Heart left ventricle (tissue), 16 donors: Measurements from ENCODE around the gene SUSD2. TPM values are rescaled to one million over a fixed set of nuclear protein-coding genes. Genes with fewer than 3 reads are reported as not detected.

Source experiments
- ATAC-seq, 4 donors: fragments of 200-7000 bp; cut with Tn5 transposase; one replicate each; pipeline ENCODE4 v1.9.1; 2020 to 2022; ENCODE audit warnings: moderate library complexity in 4 of 4, mild to moderate bottlenecking in 3 of 4, moderate number of reproducible peaks in 1 of 4
- DNase-seq, 5 donors: peaks; one replicate each; pipeline ENCODE4 v3.0.0-alpha.2; 2020
- H3K27ac ChIP-seq, 12 donors: fragments of 200-600 bp; sonication (generic) in 4 of 12; one replicate each; pipeline versions ENCODE4 v1.5.0 to v1.8.0; 2016 to 2022; ENCODE audit warnings: mild to moderate bottlenecking in 2 of 12
- H3K27me3 ChIP-seq, 9 donors: fragments of 200-600 bp; sonication (generic) in 2 of 9; one replicate each; pipeline versions ENCODE4 v1.5.1 to v1.8.0; 2016 to 2022; ENCODE audit warnings: mild to moderate bottlenecking in 3 of 9
- H3K36me3 ChIP-seq, 9 donors: fragments of 200-600 bp; sonication (generic) in 2 of 9; one replicate each; pipeline versions ENCODE4 v1.5.0 to v1.8.0; 2018 to 2022; ENCODE audit warnings: mild to moderate bottlenecking in 2 of 9
- H3K4me1 ChIP-seq, 12 donors: fragments of 200-600 bp; sonication (generic) in 4 of 12; one replicate each; pipeline versions ENCODE4 v1.5.0 to v1.8.0; 2016 to 2022; ENCODE audit warnings: mild to moderate bottlenecking in 3 of 12
- H3K4me3 ChIP-seq, 12 donors: fragments of 200-600 bp; sonication (generic) in 4 of 12; one replicate each; pipeline versions ENCODE4 v1.5.0 to v1.8.0; 2017 to 2022; ENCODE audit warnings: mild to moderate bottlenecking in 9 of 12, moderate library complexity in 4 of 12
- H3K9me3 ChIP-seq, 12 donors: fragments of 200-600 bp; sonication (generic) in 4 of 12; one replicate each; pipeline versions ENCODE4 v1.5.0 to v1.8.0; 2016 to 2022; ENCODE audit warnings: mild to moderate bottlenecking in 1 of 12
- CTCF ChIP-seq, 12 donors: fragments of 200-600 bp; sonication (generic) in 4 of 12; IDR thresholded peaks; one replicate each; pipeline versions ENCODE4 v1.5.0 to v1.8.0; 2018 to 2022; ENCODE audit warnings: antibody characterized with exemption in 12 of 12, mild to moderate bottlenecking in 5 of 12
- POLR2A ChIP-seq, 2 donors: fragments of 450-650 bp; IDR thresholded peaks; one replicate each; pipeline ENCODE4 v1.6.1; 2017; ENCODE audit warnings: antibody characterized with exemption in 2 of 2, mild to moderate bottlenecking in 2 of 2, moderate library complexity in 2 of 2
- WGBS, 4 donors: extraction: QIAGEN DNeasy Blood & Tissue Kit in 2 of 4; methylation state at CpG; one replicate each; pipeline versions ENCODE4 v1.1.5 to v1.1.7; 2013 to 2018; 5-methylcytosine and 5-hydroxymethylcytosine counted together
- intact Hi-C, 10 donors: fragments of 100-400 bp; cut with DNase I; formaldehyde crosslinking; loops; one replicate each; pipeline versions ENCODE4 v1.11.1 to v1.14.2; 2022
- polyA plus RNA-seq, 2 donors: library from polyadenylated mRNA; stranded (reverse); fragments of 200-250 nt; gene quantifications; one replicate each; pipeline ENCODE4 v1.2.3, GENCODE V29; 2013
- total RNA-seq, 9 donors: library from RNA; depleted of rRNA in 2 of 9; stranded (reverse); fragments of >200 nt in 2 of 9; fragmentation: NEBNext Ultra II Directional in 3 of 9; extraction: Animal tissue kit (Norgen Biotek cat#: 25700) in 3 of 9; gene quantifications; one replicate each; pipeline versions ENCODE4 v1.1.0 to v1.2.4, GENCODE V29; 2016 to 2023
- donor health status: ischemic (EF 13 %, LVEDD 7.1; RV severe dilation, severe dysfunction).
- donor health status: healthy with polysubstance abuse.
- donor health status: DM: no; HTN: yes; CAD: no.
- donor health status: DM: no; HTN: no; CAD: no.
- donor health status: ischemic (EF 25% LVEDD 6.9; RV normal size, moderate dysfunction).
- donor health status: ischemic (EF 25% LVEDD 5.7; RV mildly dilated, moderate dysfunction).
- donor health status: healthy.
- donor health status: DM: yes; HTN: yes; CAD: no.
- donor health status: ischemic (EF 35%, LVEDD 5.7; RV mildly dilated, moderate dysfunction).
- donor health status: nonischemic (EF 11% LVEDD 7.7; RV severe dilation, severe dysfunction).
- donor health status: DM: yes; HTN: yes; CAD: no.
- donor health status: PGD.
- donor health status: ischemic (EF 29% LVEDD 5.4; RV normal size, mild dysfunction).
- donor health status: nonischemic (EF 23%, LVEDD 6.1; RV moderate dilation, normal function).

Gene SUSD2
- total and polyA plus RNA-seq, 11 donors: 1.5 to 12.6 (median 2.7) TPM

GRCh38 chr22:24165673-24166072 lies 15.6 kb upstream of the SUSD2 start:
- no peak overlapping the region for H3K4me3 ChIP-seq
- H3K4me1 ChIP-seq: peaks cover 0 to 68% (median 37%) of the 10 kb centered on the region in 12 donors
- 69 to 85% (median 75%) methylated on average over 4 to 5 of the region's 5 CpGs for WGBS, 4 donors
- intact Hi-C loops: loop anchor here in 3 of 10 donors (10.0 kb wide), 1 partner anchor 161 kb away; the partner anchor contains the start of gene GSTT4 (in 3 of the 3)
- ATAC-seq (no peak), DNase-seq (no peak)
- no peak for TF ChIP-seq CTCF (IDR thresholded peaks at IDR 0.05)
- TF ChIP-seq POLR2A (IDR thresholded peaks at IDR 0.05): no peak
- no peaks in the 10 kb centered on the region for H3K27me3 ChIP-seq
- H3K36me3 ChIP-seq: peaks cover 0 to 86% (median 50%) of the 10 kb centered on the region in 9 donors
- H3K9me3 ChIP-seq: no peaks in the 10 kb centered on the region
- peak overlapping the region in 5 of 12 donors; percentile 71 to 88 (median 80) for H3K27ac ChIP-seq

GRCh38 chr22:24166811-24167210 lies 14.5 kb upstream of the SUSD2 start:
- TF ChIP-seq CTCF (IDR thresholded peaks at IDR 0.05): no peak
- no peak for TF ChIP-seq POLR2A (IDR thresholded peaks at IDR 0.05)
- H3K27ac ChIP-seq: no peak overlapping the region
- H3K27me3 ChIP-seq: no peaks in the 10 kb centered on the region
- DNase-seq (no peak), ATAC-seq (no peak)
- H3K36me3 ChIP-seq: peaks cover 0 to 91% (median 60%) of the 10 kb centered on the region in 9 donors
- no peak overlapping the region for H3K4me3 ChIP-seq
- WGBS, 4 donors: 91 to 99% (median 95%) methylated on average over 8 to 20 of the region's 20 CpGs
- peaks cover 0 to 56% (median 28%) of the 10 kb centered on the region in 12 donors for H3K4me1 ChIP-seq
- no peaks in the 10 kb centered on the region for H3K9me3 ChIP-seq
- intact Hi-C loops: loop anchor here in 3 of 10 donors (10.0 kb wide), 1 partner anchor 162 kb away; the partner anchor contains the start of gene GSTT4 (in 3 of the 3)

- 88 to 100% (median 91%) methylated on average over 2 to 12 of the region's 12 CpGs for WGBS, 4 donors
- H3K4me1 ChIP-seq: peaks cover 0 to 34% (median 5%) of the 10 kb centered on the region in 12 donors
- DNase-seq (no peak), ATAC-seq (no peak)
- peak overlapping the region in 1 of 12 donors; percentile 17 for H3K27ac ChIP-seq
- H3K27me3 ChIP-seq: no peaks in the 10 kb centered on the region
- H3K36me3 ChIP-seq: peaks cover 0 to 97% (median 82%) of the 10 kb centered on the region in 9 donors
- intact Hi-C loops: loop anchor here in 7 of 10 donors (5.0 to 10.0 kb wide), 3 partner anchors 62 to 215 kb away; partner anchors contain the start of gene GSTT4 (in 5 of the 7)
- no peaks in the 10 kb centered on the region for H3K9me3 ChIP-seq
- no peak overlapping the region for H3K4me3 ChIP-seq
- no peak for TF ChIP-seq CTCF (IDR thresholded peaks at IDR 0.05)
- TF ChIP-seq POLR2A (IDR thresholded peaks at IDR 0.05): no peak
Measured at GRCh38 chr22:24169439-24170058, 11.7 kb upstream of the SUSD2 start.

DNA sequence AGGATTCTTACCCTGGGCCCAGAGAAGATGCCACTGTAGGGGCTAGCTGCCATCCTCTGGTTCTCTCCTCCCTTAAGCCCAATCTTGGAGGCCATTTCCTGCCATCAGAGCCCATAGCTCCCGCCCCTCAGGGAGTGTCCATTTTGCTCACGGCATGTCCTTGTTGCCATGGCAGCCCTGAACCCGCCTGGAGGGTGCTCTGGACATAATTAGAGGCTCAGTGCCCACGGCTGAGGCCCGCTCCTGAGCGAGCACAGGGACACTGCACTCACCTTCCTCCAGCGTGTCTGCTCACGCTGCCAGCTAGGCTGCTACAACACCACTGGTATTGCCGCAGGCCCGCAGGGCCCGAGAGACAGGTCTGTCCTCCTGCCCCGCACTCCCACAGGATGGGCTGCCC lies 11.1 kb upstream of the SUSD2 start:
- no peaks in the 10 kb centered on the region for H3K27me3 ChIP-seq
- no peaks in the 10 kb centered on the region for H3K9me3 ChIP-seq
- no peak overlapping the region for H3K4me3 ChIP-seq
- TF ChIP-seq CTCF (IDR thresholded peaks at IDR 0.05) (no peak), POLR2A (IDR thresholded peaks at IDR 0.05) (no peak)
- no peak for DNase-seq
- peaks cover 0 to 96% (median 81%) of the 10 kb centered on the region in 9 donors for H3K36me3 ChIP-seq
- peaks cover 0 to 34% (median 9%) of the 10 kb centered on the region in 12 donors for H3K4me1 ChIP-seq
- WGBS, 4 donors: 85 to 90% (median 90%) methylated on average over 6 to 12 of the region's 12 CpGs
- ATAC-seq: no peak
- intact Hi-C loops: loop anchor here in 4 of 10 donors (5.0 to 10.0 kb wide), 3 partner anchors 63 to 215 kb away; partner anchors contain the start of gene GSTT4 (in 2 of the 4)
- peak overlapping the region in 1 of 12 donors; percentile 54 for H3K27ac ChIP-seq
